GM19035 (cell line): ENCODE data around the gene APOA4.

Source experiments
- ATAC-seq: cut with Tn5 transposase; IDR thresholded peaks from one replicate; pipeline ENCODE4 v1.9.1; 2021; ENCODE audit not compliant: unreplicated experiment

APOA4 gene

DNA sequence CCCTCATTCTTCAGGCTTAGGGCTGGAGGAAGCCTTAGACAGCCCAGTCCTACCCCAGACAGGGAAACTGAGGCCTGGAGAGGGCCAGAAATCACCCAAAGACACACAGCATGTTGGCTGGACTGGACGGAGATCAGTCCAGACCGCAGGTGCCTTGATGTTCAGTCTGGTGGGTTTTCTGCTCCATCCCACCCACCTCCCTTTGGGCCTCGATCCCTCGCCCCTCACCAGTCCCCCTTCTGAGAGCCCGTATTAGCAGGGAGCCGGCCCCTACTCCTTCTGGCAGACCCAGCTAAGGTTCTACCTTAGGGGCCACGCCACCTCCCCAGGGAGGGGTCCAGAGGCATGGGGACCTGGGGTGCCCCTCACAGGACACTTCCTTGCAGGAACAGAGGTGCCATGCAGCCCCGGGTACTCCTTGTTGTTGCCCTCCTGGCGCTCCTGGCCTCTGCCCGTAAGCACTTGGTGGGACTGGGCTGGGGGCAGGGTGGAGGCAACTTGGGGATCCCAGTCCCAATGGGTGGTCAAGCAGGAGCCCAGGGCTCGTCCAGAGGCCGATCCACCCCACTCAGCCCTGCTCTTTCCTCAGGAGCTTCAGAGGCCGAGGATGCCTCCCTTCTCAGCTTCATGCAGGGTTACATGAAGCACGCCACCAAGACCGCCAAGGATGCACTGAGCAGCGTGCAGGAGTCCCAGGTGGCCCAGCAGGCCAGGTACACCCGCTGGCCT is 7.2 kb upstream of the APOA4 start:
- ATAC-seq = no peak

DNA sequence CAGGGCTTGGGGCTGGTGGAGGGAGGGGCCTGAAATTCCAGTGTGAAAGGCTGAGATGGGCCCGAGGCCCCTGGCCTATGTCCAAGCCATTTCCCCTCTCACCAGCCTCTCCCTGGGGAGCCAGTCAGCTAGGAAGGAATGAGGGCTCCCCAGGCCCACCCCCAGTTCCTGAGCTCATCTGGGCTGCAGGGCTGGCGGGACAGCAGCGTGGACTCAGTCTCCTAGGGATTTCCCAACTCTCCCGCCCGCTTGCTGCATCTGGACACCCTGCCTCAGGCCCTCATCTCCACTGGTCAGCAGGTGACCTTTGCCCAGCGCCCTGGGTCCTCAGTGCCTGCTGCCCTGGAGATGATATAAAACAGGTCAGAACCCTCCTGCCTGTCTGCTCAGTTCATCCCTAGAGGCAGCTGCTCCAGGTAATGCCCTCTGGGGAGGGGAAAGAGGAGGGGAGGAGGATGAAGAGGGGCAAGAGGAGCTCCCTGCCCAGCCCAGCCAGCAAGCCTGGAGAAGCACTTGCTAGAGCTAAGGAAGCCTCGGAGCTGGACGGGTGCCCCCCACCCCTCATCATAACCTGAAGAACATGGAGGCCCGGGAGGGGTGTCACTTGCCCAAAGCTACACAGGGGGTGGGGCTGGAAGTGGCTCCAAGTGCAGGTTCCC is 6.5 kb upstream of the APOA4 start, which contains the start of gene APOC3:
APOC3 (plus strand) TSS at position 383 of the 659 bp plus-strand sequence. CDS start 676 bp downstream, outside the sequence.
- no peak for ATAC-seq

DNA sequence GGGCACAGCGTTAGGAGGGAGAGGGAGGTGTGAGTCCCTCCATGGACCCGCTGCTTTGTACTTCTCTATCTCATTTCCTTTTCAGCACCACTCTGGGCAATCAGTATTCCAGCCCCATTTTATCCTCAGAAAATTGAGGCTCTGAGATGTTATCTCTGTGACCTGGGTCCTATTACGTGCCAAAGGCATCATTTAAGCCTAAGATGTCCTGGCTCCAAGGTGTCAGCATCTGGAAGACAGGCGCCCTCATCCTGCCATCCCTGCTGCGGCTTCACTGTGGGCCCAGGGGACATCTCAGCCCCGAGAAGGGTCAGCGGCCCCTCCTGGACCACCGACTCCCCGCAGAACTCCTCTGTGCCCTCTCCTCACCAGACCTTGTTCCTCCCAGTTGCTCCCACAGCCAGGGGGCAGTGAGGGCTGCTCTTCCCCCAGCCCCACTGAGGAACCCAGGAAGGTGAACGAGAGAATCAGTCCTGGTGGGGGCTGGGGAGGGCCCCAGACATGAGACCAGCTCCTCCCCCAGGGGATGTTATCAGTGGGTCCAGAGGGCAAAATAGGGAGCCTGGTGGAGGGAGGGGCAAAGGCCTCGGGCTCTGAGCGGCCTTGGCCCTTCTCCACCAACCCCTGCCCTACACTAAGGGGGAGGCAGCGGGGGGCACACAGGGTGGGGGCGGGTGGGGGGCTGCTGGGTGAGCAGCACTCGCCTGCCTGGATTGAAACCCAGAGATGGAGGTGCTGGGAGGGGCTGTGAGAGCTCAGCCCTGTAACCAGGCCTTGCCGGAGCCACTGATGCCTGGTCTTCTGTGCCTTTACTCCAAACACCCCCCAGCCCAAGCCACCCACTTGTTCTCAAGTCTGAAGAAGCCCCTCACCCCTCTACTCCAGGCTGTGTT is 5.8 kb upstream of the APOA4 start:
- ATAC-seq = no peak

GRCh38 chr11:116827461-116827860 is 4.4 kb upstream of the APOA4 start:
- ATAC-seq = no peak

DNA sequence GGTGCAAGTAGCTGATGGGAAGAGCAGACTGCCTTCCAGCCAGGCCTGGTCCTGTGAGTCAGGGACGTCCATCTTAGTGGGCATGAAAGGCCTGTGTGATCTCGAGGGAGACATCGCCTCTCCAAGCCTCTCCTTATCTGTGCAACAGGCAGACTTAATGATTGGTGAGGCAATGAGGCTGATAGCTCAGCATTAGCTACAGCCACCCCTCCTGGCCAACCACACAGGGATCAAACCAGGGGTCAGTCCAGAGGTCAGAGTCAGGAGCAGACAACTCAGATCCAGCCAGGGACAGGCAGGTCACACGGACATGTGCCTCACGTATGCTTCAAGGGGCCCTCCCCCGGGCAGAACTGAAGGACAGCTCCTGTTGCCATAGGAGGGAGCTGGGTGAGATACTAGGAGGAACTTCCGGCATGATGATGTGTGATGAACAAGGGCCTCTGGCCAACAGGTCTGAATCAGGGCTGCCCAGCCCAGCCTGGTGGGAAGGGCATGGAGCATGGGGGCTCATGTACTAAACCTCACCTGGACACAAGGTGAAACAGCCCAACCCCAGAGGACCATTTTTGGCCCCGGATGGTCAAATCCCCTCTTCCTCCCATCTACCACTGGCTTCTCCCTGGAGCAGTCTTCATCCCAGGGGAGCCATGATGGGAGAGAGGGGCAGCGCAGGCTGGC is 3.8 kb upstream of the APOA4 start:
- ATAC-seq = no peak

DNA sequence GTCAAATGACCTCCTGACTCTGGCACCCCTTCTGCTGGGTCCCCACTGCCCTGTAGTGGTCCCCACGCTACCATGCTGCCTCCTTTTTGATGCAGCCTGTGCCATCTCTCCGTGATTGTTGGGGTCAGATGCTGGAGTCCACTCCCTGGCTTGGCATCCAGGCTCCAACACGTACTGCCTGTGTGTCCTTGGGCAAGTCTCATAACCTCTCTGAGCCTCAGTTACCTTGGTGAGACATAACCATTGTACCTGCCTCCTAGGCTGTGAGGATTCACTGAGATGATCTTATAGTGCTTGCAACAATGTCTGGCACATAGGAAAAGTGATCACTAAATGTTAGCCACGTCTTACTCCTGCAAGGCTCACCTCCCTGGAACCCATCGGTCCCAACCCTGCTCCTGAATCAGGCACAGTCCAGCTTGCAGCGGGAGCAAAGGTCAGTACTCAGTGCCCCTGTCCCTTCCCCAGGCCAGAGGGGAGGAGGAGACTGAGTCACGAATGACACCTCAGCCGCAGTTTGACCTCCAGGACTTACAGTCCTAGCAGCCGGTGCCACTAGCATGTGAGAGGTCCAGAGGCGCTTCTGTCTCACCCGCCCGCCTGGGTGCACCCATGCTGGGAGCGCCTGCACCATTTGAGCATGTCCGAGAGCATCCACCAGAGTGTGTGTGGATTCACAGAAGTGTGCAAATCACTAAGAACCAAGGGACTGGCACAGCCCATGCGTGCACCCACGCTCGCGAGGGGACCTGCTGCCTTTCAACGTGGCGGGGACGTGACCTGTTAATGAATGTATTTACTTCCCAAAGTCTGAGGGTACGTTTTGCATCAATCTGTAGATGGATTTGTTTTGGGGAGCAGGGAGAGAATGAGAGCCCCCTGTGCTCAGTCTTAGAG is 3.0 kb upstream of the APOA4 start:
- ATAC-seq = no peak

DNA sequence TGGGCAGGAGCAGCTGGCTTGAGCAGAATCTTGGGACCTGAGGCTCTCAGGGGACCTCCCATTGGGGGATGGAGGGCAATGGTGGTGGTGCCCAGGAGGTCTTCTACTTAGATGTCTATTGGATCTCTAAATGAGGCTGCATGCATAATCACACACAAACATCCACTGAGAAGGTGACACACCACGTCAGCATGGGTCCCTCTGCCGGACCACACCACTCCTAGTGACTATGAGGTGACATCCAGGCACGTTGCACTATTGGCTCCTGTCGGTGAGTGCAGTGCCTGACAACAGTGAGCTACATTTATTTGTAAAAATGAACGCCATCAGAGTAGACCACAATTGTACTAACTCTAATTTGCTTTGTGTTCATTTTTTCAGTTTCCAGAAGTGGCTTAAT is 2.3 kb upstream of the APOA4 start:
- no peak for ATAC-seq

GRCh38 chr11:116822575-116822974 is 529 bp downstream of the APOA4 start:
- ATAC-seq = no peak

DNA sequence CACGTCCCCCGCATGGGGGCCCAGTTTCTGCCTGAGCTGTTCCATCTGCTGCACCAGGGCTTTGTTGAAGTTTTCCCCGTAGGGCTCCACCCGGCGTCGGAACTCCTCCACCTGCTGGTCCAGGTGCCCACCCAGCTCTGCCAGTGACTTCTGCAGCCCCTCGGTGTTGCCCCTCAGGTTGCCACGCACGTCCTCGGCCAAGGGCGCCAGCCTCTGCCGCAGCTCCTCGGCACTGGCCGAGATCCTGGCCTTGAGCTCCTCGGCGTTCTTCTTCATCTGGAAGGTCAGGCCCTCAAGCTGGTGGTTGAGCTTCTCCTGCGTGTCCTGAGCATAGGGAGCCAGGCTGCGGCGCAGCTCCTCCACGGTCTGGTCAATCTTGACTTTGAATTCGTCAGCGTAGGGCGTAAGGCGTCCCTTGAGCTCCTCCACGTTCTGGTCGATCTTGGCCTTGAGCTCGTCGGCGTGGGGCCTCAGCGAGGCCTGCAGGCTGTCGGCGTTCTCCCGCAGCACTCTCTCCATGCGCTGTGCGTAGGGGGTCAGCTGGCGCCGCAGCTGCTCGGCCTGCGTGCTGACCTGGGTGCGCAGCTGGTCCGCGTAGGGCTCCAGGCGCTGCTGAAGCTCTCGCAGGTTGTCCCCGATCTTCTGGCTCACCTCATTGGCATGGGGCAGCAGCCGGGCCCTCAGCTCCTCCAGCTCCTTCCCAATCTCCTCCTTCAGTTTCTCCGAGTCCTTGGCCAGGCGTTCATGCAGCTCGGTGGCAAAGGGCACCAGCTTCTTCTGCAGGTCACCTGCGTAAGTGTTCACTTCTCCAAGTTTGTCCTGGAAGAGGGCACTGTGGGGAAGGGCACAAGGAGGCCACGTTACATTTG is 1.8 kb downstream of the APOA4 start:
- ATAC-seq = no peak

- no peak for ATAC-seq
Measured at GRCh38 chr11:116819049-116819448, 4.1 kb downstream of the APOA4 start.

DNA sequence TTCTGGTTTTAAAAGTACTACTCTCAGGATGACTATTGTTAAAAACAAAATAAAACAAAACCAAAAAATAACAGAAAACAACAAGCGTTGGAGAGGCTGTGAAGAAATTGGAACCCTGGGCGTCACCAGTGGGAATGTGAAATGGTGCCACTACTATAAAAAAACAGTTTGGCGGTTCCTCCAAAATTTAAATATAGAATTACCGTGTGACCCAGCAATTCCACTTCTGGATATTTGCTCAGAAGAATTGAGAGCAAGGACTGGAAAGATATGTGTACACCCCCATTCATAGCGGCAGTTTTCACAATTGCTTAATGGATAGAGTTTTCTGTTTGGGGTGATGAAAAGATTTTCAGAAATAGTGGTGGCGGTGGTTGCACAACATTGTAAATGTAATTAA is 8.6 kb downstream of the APOA4 start:
- ATAC-seq = no peak

GRCh38 chr11:116813781-116814471 is 9.2 kb downstream of the APOA4 start:
- ATAC-seq = no peak

GRCh38 chr11:116813170-116813569 is 9.9 kb downstream of the APOA4 start:
- no peak for ATAC-seq

GRCh38 chr11:116812109-116812508 is 11.0 kb downstream of the APOA4 start:
- no peak for ATAC-seq

DNA sequence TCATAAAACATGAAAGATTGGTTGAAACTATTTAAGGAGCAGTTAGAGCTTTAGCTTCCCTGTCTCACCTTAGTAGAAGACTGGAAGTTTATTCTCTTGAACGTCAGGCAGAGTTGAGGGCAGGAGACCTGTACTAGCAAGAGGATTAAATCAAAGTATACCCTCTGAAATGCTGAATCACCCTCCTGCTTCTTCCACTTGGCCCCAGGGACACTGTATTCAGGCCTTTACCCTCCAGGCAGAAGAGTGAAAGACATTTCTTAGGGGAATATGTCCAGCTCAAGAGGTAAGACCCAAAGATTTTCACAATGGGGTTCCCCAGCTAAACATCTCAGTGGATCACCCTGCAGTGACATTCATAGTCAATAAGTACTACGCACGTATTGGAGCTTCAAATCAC is 11.9 kb downstream of the APOA4 start:
- no peak for ATAC-seq

DNA sequence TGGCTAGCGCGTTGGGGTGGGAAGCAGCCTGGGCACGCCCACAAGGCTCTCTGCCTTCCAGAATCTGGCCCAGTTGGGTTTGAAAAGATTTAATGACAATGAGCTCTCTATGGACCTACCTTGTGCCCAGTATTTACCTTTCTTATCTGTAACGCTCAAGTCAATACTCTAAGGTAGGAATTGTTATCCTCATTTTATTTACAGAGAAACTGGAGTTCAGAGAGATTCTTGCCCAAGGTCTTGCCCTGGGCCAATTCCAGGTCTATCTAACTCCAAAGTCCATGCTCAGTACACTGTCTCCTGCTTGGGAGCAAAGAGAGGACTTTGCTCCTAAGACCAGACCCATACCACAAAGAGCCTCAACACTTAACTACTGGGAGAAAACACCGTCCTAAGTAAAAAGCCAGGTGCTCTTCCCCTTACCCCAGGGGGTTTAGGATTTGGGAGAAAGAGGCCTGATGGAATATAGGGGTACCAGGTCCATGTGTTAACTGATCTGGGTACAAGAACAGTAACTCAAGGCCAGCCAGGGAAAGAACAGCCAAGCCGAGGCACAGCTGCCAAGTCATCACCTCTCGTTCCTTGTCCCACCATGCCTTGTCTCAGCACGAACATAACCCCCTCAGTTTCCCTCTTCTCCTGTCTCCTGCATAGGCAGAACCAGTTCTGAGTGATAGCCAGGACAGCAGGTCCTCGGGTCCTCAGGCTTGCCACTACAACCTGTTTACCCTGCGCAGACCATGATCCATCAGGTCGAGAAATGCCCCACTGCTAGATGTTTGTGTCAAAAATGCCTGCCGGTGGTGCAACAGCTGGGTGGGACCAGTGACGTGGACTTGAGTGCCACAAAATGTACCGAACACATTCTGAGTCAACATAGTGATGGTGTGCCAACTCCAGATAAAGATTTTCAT is 14.6 kb downstream of the APOA4 start:
- no peak for ATAC-seq

DNA sequence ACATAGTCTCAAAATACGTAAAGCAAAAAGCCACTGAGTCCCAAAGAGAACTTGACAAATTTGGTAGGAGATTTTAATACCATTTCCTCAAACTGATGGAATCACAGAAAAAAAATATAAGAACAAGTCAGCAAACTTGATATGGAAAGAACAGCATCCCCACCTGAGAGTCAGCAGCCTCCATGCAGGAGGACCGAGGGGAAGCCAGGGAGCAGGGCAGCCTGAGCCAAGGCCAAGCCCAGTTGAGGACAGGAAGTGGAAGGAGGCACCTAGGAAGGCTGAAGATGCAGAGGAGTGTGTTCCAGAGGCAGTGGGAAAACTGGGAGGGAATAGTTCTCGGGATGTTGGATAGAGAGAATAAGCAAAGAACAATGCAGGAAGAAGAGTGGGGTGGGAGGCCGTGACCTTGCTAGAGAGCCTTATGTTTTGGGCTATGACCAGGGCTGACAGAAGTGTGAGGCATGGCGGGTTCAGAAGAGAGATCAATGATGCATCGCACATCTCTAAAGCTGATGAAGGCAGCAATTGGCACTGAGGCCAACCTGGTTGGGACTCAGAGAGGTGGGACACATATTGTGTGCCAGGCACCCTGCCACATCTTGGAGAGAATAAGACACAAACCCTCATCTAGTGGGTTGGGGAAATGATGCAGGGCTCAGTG is 15.4 kb downstream of the APOA4 start:
- ATAC-seq = no peak
